NCI-H226 (cell line): Measurements from ENCODE around the gene AK1.

Experiments used
- DNase-seq: peaks from one replicate; pipeline ENCODE4 v3.0.0-alpha.2; 2015

AK1 gene

GRCh38 chr9:127865645-127866464 is 11.6 kb downstream of the AK1 start:
- DNase-seq = no peak

- no peak for DNase-seq
These were observed 14.3 kb downstream of the AK1 start for GRCh38 chr9:127863191-127863621.

- DNase-seq = no peak
These were observed 15.1 kb downstream of the AK1 start for GRCh38 chr9:127862075-127863011.

GRCh38 chr9:127860779-127861178 is 16.7 kb downstream of the AK1 start:
- no peak for DNase-seq

GRCh38 chr9:127860260-127860659 is 17.2 kb downstream of the AK1 start:
- DNase-seq = no peak

- DNase-seq = no peak
These were observed 19.4 kb downstream of the AK1 start for GRCh38 chr9:127858041-127858512.

- DNase-seq = no peak
These were observed 20.2 kb downstream of the AK1 start for GRCh38 chr9:127857278-127857677.

GRCh38 chr9:127856729-127857116 is 20.8 kb downstream of the AK1 start:
- DNase-seq = no peak

GRCh38 chr9:127856094-127856728 is 21.3 kb downstream of the AK1 start:
- no peak for DNase-seq

- no peak for DNase-seq
These were observed 22.0 kb downstream of the AK1 start for GRCh38 chr9:127855522-127855921.

GRCh38 chr9:127854960-127855359 is 22.5 kb downstream of the AK1 start:
- DNase-seq = no peak

- DNase-seq = peak; percentile 40
These were observed 23.2 kb downstream of the AK1 start, which contains the start of gene ENG for GRCh38 chr9:127854184-127854806. TSS of gene ENG (minus strand) at chr9:127854658. CDS start at chr9:127854355, 303 bp downstream.

GRCh38 chr9:127853312-127854183 is 23.9 kb downstream of the AK1 start:
- no peak for DNase-seq

- no peak for DNase-seq
These were observed 24.6 kb downstream of the AK1 start for GRCh38 chr9:127852829-127853228.

- no peak for DNase-seq
These were observed 27.1 kb downstream of the AK1 start for GRCh38 chr9:127850286-127850830.

- DNase-seq = no peak
These were observed 28.5 kb downstream of the AK1 start for GRCh38 chr9:127848756-127849504.

- no peak for DNase-seq
These were observed 29.4 kb downstream of the AK1 start for GRCh38 chr9:127847833-127848755.

GRCh38 chr9:127847178-127847510 is 30.3 kb downstream of the AK1 start:
- no peak for DNase-seq

GRCh38 chr9:127846443-127847177 is 30.9 kb downstream of the AK1 start:
- no peak for DNase-seq
